T-helper 2 cell (primary cell): ENCODE data around the gene SNRNP35.
A peak's percentile ranks its signal among the peaks of the same experiment; 100 is the strongest.
"Not testable (repeated sequence)": the region's sequence is repeated elsewhere in the genome, so short reads cannot be mapped to it uniquely, and the experiment has no call there.

Experiments used
- DNase-seq, 5 experiments: peaks; one replicate each; pipeline versions ENCODE4 v3.0.0 to v3.0.0-alpha.2; 2012 to 2022

Gene SNRNP35

GRCh38 chr12:123489580-123489979 is 31.6 kb downstream of the SNRNP35 start:
- no peak for DNase-seq

DNA sequence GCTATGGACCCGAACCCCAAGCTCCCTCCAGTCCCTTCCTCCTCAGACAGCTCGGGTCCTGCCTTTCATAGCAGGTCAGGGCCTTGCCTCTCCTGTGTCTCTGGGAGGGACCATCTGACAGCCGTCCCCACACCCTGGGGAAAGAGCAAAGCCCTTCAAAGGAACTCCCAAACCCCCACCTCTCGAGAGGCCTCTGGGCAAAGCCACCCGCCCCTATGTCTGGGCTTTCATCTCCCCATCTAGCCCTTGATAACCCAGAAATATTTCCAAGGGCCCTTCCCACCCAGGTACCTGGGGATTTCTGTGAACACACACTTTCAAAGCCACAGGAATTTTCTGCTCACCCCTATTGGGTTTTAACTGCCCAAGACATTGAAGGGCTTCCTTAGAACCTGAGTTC is 32.1 kb downstream of the SNRNP35 start:
- no peak for DNase-seq

DNA sequence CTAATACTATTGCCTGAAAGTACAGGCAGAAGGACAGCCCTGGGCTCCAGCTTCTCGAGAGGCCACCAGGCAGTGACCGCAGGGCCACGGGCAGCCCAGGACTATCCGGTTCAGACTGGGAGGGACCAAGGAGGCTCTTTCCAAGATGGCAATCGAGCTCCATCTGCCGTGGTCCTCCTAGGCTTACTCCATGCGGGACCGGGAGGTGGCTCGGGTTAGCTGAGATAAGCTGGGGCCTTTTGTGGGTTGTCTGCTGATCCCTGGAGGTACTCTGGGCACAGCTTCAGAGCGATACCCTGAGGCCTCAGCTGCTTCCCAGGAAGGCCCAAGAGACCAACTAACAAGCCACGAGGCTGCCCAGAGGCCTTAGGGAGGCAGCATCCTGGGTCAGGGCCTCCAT is 33.1 kb downstream of the SNRNP35 start:
- DNase-seq: no peak

DNA sequence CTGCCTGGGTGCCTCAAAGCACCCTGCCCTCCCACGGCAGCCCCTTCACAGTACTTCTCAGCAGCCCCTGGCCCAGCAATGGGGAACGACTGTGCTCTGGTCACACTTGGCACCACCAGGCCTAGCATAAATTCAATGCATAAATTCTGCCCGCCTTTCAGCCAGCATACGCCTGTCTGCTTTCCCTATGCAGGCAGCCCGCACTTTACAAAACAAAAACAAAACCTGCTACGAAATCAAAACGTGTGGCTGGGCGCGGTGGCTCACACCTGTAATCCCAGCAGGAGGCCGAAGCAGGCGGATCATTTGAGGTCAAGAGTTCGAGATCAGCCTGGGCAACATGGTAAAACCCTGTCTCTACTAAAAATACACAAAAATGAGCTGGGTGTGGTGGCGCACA is 33.5 kb downstream of the SNRNP35 start:
- DNase-seq: no peak

GRCh38 chr12:123492339-123493039 is 34.5 kb downstream of the SNRNP35 start:
- not testable (repeated sequence) for DNase-seq

DNA sequence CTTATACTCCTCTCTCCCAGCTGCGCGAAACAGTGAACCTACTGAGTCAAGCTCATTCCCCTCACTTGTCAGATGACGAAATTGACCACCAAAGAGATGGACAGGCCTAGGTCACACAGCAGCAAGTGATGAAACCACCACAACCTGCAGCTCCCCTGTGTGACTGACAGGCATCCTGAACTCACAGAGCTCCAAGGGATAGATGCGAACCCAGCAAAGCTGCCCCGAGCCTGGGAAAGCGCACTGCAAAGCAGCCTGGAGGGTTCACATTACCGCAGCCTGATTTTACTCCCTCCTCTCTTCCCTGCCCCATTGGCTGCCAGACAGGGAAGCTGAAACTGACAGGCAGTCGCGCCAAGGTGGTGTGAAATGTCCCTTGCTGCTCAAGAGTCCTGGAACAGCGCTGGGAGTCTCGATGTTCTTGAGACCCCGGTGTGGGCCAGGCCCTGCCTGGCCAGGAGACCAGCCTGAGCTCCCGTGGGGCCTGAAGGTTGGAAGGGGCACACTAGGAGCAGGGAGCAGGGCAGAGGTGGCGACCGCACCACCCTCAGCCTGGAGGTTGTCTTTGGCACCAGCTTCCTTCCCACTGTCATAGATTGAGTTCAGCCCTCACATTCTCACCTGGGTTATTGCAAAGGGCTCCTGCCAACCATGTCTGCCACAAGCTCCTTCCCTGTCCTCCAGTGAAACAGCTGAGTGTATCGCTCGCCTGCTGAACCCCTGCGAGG is 36.3 kb downstream of the SNRNP35 start:
- no peak for DNase-seq

DNA sequence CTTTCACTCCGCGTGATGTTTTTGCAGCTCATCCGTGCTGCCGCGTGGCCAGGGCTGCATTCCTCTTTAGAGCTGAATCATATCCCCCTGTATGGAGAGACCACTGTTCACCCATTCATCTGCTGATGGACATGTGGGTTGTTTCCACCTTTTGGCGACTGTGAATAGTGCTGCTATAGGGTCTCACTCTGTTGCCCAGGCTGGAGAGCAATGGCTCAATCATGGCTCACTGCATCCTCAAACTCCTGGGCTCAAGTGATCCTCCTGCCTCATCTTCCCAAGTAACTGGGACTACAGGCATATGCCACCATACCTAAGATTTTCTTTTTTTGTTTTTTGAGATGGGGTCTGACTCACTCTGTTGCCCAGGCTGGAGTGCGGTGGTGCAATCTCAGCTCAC is 39.1 kb downstream of the SNRNP35 start:
- no peak for DNase-seq

GRCh38 chr12:123498126-123498825 is 40.3 kb downstream of the SNRNP35 start:
- peak in 1 of 5 experiments; percentile 15 for DNase-seq

DNA sequence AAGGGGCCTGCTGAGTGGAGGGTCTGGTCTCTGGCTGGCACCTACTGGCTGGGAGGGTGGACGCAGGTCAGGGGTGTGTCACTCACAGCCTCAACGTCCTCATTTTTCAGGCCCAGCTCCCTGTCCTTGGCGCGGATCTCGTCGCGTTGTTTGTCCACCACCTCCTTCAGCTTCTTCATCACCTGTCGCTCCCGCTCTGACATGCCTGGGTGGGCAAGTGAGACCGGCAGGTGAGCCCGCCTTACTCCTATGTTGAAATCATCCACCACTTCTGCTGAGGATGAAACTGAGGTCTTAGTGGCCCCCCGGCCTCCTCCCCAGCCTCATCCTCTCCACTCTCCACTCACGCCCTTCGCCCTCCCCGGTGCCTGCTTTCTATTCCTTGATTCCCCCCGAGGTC is 41.4 kb downstream of the SNRNP35 start:
- no peak for DNase-seq

DNA sequence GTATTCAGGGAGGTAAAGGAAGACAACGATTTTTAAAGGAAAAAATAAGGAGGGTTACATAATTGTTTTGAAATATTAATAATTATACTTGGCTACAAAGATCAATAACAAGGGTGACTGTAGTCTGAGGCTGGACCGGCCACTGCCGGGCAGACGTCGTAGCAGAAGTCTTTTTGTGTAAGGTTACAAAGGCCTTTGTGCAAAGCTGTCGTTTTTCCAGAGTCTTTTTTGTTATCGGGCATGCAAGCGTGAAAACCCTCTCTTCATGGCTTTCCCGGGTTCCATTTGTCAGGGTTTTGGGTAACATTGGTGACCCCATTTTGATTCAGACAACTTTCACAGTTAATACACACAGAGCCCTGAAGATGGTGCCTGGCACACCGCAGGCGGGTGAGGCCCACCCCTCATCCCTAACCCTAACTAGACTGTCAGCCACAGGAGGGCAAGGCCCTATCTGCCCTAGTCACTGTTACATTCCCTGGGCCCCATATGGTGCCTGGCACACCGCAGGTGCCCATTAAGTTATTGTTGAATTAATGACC is 44.3 kb downstream of the SNRNP35 start:
- DNase-seq: no peak

DNA sequence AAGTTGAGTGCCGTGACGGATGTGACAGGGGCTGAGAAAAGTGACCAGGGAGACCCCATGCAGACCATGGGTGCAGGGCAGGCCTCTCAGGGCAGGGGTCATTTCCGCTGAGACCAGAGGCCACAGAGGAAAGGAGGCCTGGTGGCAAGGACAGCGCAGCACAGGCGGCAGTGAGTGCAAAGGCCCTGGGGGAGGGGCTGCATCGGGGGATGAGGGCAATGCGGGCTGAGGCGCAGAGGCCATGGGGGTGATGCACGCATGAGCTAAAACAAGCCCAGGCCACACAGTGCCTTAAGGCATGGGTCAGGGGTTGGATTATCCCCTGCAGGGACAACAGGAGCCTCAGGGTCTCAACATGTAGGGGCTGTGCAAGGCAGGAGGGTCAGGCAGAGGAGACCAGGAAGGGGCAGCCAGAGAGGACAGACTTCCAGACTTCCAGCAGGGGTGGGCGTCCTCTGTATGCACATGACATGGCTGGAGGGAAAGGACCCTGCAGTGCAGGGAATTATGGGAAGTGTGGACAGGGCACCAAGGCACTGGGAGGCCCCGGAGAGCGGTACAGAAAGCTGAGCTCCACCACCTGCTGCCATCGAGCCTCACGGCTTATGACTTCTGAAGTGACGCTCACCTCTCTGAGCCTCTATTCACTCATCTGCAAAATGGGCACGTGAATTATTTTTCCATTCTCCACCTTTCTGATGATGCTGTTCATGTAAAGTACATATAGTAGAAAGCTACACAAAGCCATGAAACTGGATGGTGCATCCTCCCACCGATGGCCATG is 48.3 kb downstream of the SNRNP35 start:
- no peak for DNase-seq

GRCh38 chr12:123506843-123507236 is 48.9 kb downstream of the SNRNP35 start:
- DNase-seq: no peak

- peak in 1 of 5 experiments; percentile 44 for DNase-seq
Observed at GRCh38 chr12:123512838-123513665, 55.1 kb downstream of the SNRNP35 start.

GRCh38 chr12:123513805-123514204 is 55.9 kb downstream of the SNRNP35 start:
- no peak for DNase-seq

DNA sequence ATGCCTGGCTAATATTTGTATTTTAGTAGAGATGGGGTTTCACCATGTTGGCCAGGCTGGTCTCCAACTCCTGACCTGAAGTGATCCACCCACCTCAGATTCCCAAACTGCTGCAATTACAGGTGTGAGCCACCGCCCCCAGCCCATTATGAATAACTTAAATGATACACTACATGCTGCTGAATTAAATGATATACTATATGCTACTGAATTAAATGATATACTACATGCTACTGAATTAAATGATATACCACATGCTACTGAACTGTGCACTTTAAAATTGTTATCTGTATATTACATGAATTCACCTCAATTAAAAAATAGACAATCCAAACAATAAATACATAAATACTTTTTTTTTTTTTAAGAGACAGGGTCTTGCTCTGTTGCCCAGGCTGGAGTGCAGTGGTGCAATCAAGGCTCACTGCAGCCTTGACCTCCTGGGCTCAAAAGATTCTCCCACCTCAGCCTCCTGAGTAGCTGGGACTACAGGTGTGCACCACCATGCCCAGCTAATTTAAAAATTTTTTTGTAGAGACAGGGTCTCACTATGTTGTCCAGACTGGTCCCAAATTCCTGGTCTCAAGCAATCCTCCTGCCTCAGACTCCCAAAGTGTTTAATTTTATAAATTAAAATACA is 56.8 kb downstream of the SNRNP35 start:
- DNase-seq: not testable (repeated sequence)

DNA sequence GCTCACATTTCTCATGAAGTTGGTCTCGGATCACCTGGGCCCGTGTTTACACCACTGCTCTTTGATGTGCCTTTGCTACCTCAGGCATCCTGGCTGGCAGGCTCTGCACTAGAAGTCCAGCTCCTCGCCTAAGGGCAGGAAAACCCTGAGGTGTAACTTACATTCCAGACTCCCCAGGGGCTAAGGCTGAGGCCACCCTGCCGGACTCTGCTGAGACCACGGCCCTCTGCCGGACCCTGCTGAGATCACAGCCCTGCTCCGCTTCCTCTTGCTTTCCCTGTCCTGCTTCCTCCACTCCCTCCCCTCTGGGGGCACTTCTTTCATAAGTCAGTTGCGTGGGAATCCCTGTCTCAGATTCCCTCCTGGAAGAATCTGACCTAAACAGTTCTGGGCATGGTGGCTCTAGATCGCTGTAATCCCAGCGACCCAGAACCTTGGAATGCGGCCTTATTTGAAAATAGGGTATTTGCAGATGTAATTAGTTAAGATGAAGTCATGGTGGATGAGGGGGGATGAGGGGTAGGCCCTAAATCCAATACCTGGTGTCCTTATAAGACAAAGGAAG is 58.4 kb downstream of the SNRNP35 start:
- no peak for DNase-seq
